GM21737 (cell line): ENCODE results near the gene OSBPL7.

Experiments used
- ATAC-seq: cut with Tn5 transposase; IDR thresholded peaks from one replicate; pipeline ENCODE4 v1.9.1; 2021; ENCODE audit warnings: mild to moderate bottlenecking, moderate library complexity; ENCODE audit not compliant: unreplicated experiment

OSBPL7 gene, protein sequence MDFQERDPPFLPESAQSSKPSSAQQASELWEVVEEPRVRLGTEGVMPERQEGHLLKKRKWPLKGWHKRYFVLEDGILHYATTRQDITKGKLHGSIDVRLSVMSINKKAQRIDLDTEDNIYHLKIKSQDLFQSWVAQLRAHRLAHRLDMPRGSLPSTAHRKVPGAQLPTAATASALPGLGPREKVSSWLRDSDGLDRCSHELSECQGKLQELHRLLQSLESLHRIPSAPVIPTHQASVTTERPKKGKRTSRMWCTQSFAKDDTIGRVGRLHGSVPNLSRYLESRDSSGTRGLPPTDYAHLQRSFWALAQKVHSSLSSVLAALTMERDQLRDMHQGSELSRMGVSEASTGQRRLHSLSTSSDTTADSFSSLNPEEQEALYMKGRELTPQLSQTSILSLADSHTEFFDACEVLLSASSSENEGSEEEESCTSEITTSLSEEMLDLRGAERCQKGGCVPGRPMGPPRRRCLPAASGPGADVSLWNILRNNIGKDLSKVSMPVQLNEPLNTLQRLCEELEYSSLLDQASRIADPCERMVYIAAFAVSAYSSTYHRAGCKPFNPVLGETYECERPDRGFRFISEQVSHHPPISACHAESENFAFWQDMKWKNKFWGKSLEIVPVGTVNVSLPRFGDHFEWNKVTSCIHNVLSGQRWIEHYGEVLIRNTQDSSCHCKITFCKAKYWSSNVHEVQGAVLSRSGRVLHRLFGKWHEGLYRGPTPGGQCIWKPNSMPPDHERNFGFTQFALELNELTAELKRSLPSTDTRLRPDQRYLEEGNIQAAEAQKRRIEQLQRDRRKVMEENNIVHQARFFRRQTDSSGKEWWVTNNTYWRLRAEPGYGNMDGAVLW

DNA sequence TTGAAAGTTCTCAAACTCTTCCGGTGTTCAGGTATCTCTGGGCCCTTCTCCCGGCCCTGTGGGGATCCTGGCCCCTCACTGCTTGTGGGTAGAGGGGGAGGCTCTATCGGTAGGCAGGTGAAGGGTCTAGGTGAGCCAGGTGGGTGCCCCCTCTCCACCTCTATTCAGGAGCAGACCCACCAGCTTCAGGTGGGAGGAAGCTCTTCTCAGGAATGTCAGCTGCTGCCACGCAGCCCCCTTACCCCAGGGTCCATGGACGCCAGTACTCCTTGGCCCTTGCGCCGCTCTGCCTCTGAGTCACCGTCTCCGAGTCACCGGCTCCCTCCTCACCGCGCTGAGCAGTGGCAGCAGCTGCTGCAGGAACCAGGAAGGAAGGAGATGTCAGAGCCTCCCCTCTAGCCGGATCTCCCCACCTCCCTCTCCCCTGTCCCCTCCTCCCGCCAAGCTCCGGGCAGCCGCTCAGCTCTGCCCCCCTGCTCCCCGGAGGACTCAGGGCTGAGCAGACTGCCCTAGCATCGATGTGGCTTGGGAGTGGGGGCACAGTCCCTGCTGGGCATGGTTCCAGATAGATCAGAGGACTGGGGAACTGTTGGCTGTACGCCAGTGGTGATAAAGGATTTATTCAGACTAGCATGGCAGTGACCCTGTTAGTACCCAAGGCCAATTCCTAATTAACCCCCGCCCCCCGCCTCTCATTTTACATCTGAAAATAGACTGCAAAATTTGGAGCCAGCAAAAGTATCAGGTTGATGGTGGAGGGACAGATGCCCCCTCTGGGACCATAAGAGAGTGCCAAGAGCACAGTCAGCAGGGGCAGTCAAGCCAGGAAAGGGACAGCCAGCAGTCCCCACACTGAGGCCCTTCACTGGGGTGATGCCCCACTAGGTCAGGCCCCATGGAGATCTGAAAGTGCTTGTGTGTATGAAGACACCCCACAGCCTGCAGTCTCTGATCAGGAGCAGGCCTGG is at the start of gene OSBPL7:
OSBPL7 (minus strand) TSS at position 371 of the 968 bp plus-strand sequence. CDS start 1,516 bp downstream, outside the sequence.
- peak; percentile 78 for ATAC-seq

GRCh38 chr17:47871048-47871447 is 49.5 kb upstream of the OSBPL7 start:
- no peak for ATAC-seq

DNA sequence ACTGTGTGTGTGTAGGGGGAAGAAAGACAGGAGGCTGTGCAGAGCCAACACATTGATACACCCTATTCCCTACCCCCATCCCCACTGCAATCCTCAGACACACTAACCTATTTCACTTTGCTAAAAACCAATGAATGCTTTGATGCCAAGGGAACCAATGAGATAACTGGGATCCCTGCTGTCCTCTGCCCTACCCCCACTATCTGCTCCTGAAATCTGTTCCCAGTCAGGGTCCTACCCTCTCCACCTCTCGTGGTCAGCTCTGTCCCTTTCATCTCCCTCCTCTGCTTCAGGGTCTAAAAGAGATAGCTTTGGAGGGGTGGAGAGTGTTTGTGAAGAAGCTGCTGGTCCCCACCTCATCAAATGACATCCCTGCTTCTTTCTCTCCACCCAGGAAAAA is 48.5 kb upstream of the OSBPL7 start:
- ATAC-seq = no peak

DNA sequence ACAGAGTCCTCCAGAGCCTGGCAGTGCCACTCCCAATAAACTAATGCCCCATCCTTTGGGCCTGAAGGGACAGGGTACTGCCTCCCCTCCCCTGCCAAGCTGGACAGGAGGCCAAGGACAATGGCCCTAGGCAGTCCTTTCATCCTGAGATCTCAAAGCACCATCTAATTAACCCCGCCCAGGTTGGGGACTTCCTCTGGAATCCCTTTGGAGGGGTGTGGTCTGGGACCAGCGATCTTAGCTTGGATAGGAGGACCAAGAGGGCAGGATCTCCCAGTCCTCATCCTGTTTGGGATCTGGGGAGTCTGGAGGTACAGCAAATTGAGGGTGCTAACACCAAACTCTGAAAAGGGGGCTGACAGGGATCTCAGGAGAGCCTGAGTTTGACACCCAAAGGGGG is 47.5 kb upstream of the OSBPL7 start:
- no peak for ATAC-seq

- ATAC-seq = no peak
These were observed 46.4 kb upstream of the OSBPL7 start for GRCh38 chr17:47867813-47868533.

DNA sequence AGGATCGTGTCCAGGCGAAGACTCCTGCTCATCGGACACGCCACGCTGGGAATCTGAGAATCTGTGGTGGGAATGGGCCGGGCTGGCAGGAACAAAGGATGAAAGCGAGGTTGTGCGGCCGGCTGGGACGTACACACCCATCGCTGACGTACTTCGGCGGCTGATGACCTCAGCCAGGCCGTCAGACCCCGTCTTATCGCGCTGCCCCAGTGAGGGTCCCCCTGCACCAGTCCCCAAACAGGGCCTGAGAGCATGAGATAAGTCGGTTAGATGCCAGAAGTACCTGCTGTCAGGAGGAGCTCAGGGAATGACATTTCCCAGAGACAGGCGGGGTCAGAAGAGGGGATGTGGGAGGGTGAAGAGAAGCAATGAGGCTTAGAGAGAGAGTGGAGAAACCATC is 45.3 kb upstream of the OSBPL7 start:
- no peak for ATAC-seq

DNA sequence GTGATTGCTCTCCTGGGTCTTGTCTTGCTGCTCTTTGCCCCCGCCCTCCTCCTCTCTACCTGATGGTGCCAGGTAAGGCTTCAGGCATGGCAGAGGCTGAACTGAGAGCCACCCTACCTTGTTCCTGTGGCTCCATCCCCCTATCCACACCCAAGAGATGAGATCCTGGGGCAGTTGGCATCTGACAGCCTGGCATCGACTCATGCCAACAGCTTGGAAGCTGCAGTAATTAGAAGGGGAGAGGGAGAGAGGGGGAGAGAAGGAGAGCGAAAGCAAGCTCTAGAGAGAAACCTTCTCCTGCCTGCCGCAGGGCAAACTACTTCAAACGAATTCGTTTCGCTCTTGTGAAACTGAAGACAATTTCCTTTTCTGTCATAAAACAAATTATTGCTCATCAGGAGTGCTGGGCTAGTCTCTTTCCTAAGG is 43.2 kb upstream of the OSBPL7 start:
- no peak for ATAC-seq

- no peak for ATAC-seq
These were observed 41.2 kb upstream of the OSBPL7 start for GRCh38 chr17:47862621-47863440.

DNA sequence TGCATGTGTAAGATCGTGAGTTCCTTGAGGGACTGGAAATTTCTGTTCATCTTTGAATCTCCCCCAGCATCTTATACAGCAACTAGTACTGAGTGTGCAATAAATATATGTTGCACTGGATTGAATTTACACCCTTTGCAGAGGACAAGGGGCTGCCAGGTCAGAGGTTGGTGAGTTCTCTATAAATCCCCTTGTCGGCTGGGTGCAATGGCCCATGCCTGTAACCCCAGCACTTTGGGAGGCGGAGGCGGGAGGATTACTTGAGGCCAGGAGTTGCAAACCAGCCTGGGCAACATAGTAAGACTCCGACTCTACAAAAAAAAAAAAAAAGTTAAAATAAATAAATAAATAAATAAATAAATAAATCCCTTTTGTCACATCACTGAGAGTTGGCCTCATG is 38.8 kb upstream of the OSBPL7 start:
- ATAC-seq = no peak

DNA sequence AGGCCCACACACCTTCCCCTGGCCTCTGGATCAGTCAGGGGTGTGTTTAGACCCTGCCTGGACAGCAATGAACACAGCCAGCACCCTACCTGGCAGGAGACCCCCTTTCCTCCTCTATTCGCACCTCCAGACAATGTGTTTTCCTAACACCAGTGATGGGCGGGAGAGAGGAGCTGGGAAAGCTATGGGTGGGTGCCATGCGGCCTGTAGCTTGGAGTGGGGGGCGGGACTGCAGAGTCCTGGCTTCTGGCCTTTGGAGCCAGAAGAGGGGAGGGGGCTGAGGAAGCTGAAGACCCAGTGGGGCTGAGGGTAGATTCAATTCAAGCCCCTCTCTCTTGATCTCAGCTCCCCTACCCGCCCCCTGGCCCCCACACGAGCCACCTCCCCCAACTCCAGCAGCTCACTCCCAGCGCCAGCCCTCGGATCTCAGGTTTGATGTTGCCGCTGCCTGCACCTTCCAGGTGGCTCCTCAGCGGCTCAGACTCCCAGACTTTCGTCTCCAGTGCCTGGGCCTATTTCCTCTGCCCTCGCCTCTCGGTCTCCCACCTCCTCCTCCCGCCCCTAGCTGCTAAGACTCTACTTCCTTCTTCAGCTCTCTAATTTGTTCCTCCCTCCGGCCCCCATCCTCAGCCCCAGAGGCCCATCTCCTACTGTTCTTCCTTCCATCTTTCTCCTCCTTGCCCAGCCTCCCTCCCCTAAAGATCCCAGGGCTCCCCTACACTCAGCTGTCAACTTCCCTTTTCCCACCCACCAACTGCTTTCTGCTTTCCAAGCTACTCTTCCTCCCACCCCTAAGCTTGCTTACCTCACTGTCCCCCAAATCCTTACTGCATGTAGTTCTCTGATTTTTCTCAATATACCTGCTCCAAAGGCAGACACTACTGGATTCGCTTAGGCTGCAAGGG is 36.2 kb upstream of the OSBPL7 start:
- ATAC-seq = no peak

DNA sequence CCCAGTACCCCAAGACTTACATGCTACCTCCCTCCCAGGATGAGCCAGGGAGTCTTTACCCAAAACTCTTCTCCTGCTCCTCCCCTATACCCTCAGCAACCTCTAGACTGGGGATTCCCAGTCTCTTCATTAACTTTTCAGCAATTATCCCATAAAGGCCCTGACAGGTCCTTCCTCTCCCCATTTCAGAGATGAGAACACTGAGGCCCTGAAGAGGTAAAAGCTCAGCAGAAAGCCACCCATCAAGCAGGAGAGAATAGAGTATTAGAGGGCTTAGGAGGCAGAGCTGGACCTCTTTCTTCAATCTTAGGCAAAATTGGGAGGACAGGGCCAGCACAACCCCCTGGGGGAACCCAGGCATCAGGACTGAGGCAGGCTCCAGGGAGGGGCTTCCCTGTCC is 35.2 kb upstream of the OSBPL7 start:
- ATAC-seq = no peak

DNA sequence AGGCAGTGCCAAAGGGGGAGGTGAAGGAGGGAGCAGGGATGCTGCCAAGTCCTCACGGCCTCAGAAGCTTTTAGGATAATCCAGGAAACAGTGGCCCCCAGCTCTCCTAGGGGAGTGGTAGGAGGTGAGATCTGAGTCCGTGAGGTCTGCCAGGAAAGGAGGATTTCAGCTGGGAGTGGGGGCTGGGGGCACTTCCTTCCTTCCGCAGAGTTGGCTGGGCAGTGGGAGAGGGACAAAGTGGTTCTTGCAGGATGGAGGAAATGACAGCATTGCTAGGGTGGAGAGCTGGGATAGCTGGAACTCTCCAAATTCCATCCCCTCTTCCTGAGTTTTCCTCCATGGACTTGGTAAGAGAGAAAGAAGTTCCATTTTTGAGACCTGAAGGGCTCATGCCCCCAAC is 34.1 kb upstream of the OSBPL7 start:
- ATAC-seq = no peak

GRCh38 chr17:47853616-47854015 is 32.0 kb upstream of the OSBPL7 start:
- ATAC-seq = no peak

DNA sequence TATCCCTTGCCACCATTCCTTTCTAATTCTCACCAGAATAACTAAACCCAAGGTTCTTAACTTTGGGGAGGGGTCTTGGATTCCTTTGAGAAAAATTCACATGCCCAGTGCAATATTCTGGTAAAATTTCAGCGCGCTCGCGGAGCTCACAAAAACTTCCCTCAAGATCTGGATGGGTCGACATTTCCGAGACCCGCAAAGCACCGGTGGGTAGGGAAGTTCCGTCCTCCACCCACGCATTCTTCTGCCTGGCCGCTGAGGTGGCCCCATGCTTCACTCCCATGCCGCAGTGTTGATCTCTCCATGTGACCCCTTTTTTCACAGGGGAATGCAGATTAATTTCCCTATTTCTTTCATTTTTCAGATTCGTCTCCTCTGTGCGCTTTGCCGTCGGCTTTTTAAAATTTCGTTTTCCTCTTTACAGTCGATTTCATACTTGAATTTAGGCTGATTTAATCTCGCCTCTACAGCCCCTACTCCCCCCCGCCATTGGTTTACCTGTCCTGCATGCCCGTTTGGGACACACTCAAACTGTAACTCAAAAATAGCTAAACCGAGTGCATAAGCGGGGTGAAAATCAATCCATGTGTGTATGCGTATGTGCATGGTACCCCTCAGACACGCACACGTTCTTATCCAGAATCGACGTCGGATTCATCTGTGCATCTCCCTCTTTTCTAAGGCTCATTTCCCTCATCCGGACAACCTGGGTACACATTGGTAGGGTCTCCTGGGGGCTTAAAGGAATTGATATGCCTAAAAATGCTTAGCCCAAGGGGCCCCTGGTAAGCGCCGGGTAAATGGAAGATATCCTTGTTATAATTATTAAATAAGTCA is 30.7 kb upstream of the OSBPL7 start:
- ATAC-seq = no peak

DNA sequence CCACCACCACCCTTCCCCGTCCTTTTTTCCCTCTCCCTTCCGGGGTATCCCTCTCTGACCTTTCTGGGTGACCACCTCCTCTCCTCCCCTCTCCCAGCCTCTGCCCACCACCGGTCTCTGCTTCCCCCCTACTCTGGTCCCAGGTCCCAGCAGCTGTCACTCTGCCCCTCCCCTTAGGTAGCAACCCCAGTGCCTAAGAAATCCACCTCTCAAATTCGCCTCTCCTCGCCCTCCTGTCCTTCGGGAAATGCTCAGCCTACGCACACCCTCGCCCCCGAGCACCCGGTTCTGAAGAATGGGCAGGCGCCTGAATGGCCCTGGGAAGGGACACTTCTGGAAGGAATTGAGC is 30.1 kb upstream of the OSBPL7 start:
- ATAC-seq = no peak

DNA sequence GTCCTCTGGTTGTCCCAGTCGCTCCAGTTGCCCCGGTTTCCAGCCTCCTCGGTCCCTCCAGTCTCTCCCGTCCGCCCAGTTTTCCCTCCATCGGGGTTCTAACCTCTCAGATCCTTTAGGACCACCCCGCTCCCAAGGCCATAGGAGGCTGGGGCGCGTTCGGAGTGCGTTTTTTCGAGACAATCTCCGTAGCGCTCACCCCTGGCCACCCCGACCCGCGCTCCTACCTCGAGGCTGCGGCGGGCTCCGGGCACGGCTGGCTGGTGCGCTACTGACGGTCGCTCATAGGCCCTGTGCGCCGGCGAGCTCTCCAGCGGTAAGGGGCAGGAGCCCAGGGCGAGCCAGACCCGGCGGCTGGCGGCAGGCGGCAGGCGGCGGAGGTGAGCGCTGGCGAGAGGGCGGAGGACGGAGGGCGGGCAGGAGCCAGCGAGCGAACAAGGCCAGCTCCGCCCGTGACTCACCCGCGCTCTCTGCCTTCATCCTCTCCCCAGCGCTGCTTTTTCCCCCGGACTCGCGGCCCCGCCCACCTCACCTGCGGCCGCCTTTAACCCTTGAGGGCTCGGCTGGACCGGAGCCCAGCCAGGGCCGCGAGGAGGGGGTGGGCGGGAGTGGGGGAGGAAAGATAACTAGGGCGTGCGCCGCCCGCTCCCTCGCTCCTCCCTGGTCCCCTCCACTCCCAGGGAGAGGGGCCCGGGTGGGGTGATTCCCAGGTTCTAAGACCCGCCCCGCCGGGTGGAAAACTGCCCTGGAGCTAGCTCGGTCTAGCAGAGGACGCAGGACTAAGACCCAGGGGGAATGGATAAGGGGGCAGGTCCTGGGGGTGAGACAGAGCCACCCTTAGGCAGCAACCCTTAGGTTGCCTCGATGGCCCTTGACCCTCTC is 29.3 kb upstream of the OSBPL7 start, which contains the start of gene SP6:
SP6 (minus strand) TSS at position 472 of the 882 bp plus-strand sequence. CDS start 2,734 bp downstream, outside the sequence.
- ATAC-seq = no peak

DNA sequence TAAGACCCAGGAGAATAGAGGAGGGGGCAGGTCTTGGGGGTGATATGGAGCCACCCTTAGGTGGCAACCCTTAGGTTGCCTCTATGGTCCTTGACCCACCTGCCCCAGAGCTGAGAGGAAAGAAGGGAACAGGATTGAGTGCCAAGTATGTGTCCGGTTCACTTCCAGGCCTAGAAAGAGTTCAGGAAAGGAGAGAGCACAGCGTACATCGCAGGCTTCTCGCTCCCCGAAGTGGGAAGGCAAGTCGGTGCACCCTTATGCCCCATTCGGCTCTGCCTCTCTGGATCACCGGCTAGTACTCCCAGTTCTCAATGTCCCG is 28.7 kb upstream of the OSBPL7 start:
- ATAC-seq = no peak
